HG02610 (cell line): Measurements from ENCODE around the gene PSME3IP1.
"Not testable (repeated sequence)": the region's sequence is repeated elsewhere in the genome, so short reads cannot be mapped to it uniquely, and the experiment has no call there.

Experiments used
- ATAC-seq: cut with Tn5 transposase; IDR thresholded peaks from one replicate; pipeline ENCODE4 v1.9.1; 2021; ENCODE audit warnings: mild to moderate bottlenecking, moderate library complexity; ENCODE audit not compliant: unreplicated experiment

The PSME3IP1 gene

GRCh38 chr16:57127037-57127763, 58.6 kb downstream of the PSME3IP1 start:
- ATAC-seq, result peak; percentile 52

GRCh38 chr16:57126411-57126810, 59.4 kb downstream of the PSME3IP1 start:
- no peak for ATAC-seq

- no peak for ATAC-seq
Observed at GRCh38 chr16:57125969-57126368, 59.9 kb downstream of the PSME3IP1 start.

- no peak for ATAC-seq
Observed at GRCh38 chr16:57125376-57125775, 60.5 kb downstream of the PSME3IP1 start.

GRCh38 chr16:57123974-57124674, 61.7 kb downstream of the PSME3IP1 start:
- no peak for ATAC-seq

- no peak for ATAC-seq
Observed at GRCh38 chr16:57123216-57123973, 62.4 kb downstream of the PSME3IP1 start.

GRCh38 chr16:57118461-57119084, 67.3 kb downstream of the PSME3IP1 start:
- no peak for ATAC-seq

- no peak for ATAC-seq
Observed at GRCh38 chr16:57115514-57116182, 70.2 kb downstream of the PSME3IP1 start.

GRCh38 chr16:57115168-57115513, 70.7 kb downstream of the PSME3IP1 start:
- no peak for ATAC-seq

GRCh38 chr16:57113664-57114063, 72.2 kb downstream of the PSME3IP1 start:
- ATAC-seq, result no peak

GRCh38 chr16:57113042-57113453, 72.8 kb downstream of the PSME3IP1 start:
- no peak for ATAC-seq

GRCh38 chr16:57112403-57113041, 73.3 kb downstream of the PSME3IP1 start:
- ATAC-seq, result no peak

GRCh38 chr16:57111420-57111819, 74.4 kb downstream of the PSME3IP1 start:
- ATAC-seq, result no peak

GRCh38 chr16:57110937-57111336, 74.9 kb downstream of the PSME3IP1 start:
- no peak for ATAC-seq

GRCh38 chr16:57109259-57110105, 76.4 kb downstream of the PSME3IP1 start:
- not testable (repeated sequence) for ATAC-seq

- ATAC-seq, result no peak
Observed at GRCh38 chr16:57108432-57108831, 77.4 kb downstream of the PSME3IP1 start.

GRCh38 chr16:57107321-57107922, 78.4 kb downstream of the PSME3IP1 start:
- no peak for ATAC-seq

- ATAC-seq, result no peak
Observed at GRCh38 chr16:57106767-57107166, 79.1 kb downstream of the PSME3IP1 start.

GRCh38 chr16:57105184-57105583, 80.7 kb downstream of the PSME3IP1 start:
- ATAC-seq, result no peak
